GM10847 (cell line): Measurements from ENCODE around the gene RNF151.

Experiments used
- POLR2A ChIP-seq: IDR thresholded peaks from 2 replicates; pipeline ENCODE4 v1.6.1; 2011; ENCODE audit not compliant: insufficient read length; ENCODE audit errors: extremely low read depth

RNF151 gene, protein sequence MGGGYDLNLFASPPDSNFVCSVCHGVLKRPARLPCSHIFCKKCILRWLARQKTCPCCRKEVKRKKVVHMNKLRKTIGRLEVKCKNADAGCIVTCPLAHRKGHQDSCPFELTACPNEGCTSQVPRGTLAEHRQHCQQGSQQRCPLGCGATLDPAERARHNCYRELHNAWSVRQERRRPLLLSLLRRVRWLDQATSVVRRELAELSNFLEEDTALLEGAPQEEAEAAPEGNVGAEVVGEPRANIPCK

GRCh38 chr16:1966460-1966859 lies at the start of gene RNF151:
RNF151 (plus strand) TSS chr16:1966856; CDS start chr16:1966882, 26 bp downstream.
- TF ChIP-seq POLR2A: no peak

- no peak for TF ChIP-seq POLR2A
Observed at GRCh38 chr16:1917056-1917664, 49.5 kb upstream of the RNF151 start.

- TF ChIP-seq POLR2A: no peak
Observed at GRCh38 chr16:1917665-1918350, 48.8 kb upstream of the RNF151 start.

DNA sequence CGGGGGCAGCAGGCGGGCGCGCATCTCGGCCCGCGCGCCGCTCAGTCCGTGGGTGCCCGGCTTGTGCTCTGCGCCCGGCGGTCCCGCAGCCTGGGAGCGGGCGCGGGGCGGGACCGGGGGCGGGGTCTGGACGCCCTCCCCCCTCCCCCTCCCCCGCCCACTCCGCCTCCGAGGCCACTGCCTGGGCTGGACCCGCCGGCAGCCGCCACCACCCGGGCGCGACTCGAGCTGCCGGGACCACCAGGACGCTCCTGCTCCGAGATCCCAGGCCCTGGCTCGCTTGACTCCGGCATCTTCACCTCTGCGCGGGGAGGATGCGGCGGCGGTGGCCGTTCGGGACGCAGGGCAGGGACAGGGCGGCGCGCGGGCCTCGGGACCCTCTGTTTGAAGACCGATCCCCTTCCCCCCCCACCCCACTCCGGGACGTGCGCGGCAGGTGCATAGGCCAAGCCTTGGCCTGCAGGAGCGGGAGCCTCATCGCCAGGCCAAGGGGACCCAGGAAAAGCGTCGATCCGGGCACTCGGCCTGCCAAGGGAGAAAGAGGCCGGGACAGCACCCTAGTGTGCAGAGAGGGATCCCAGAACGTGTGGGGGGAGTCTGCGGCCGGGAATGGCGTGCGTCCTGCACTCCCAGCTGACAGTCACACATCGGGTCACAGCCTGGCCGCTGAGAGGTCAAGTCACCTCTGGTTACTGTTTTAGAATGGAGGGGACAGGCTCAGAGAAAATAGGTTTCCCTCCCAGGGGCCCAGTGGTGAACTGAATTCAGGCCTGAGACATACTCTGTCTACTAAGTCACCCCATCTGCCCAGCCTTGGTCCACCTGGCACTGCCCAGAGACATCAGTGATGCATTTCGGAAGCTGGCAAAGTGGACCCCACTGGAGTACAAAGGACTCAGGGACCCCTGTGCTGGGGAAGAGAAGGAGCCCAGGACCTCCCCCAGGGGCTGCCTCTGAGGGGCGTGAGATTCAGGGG lies 48.0 kb upstream of the RNF151 start, which contains the start of gene HS3ST6:
Gene HS3ST6, minus strand, starts transcription at position 65 of the 976 bp plus-strand sequence. CDS start 92 bp downstream, outside the sequence.
- TF ChIP-seq POLR2A: no peak

DNA sequence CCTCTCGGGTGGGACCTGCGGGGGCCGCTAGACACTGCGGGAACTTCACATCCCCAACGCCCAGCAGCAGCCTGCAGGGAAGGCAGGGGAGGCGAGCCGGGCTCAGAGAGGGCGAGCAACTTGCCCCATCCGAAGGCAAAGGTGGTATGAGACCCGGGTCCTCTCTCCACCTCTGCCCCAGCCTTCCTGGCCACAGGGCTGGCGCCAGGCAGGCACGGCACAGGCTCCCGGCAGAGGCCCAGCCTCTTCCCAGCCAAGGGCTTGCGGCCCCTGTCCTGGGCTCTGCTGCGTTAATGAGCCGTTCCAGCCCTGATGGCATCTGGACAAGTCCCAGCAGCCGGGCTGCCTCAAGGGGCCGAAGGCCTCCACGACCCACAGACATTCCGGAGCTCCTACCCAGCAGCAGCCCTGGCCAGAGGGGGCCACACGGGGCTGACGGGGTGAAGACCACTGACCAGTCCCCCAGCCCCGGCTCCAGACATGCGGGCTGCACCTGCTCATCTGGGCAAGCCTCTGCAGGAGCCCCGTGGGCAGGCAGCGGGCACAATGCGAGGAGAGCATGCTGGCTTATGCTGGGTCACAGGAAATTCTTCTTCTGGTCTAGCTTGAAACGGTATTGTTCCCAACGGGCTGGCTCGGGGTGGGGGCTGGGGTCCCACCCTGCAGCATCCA lies 47.2 kb upstream of the RNF151 start:
- TF ChIP-seq POLR2A: no peak

DNA sequence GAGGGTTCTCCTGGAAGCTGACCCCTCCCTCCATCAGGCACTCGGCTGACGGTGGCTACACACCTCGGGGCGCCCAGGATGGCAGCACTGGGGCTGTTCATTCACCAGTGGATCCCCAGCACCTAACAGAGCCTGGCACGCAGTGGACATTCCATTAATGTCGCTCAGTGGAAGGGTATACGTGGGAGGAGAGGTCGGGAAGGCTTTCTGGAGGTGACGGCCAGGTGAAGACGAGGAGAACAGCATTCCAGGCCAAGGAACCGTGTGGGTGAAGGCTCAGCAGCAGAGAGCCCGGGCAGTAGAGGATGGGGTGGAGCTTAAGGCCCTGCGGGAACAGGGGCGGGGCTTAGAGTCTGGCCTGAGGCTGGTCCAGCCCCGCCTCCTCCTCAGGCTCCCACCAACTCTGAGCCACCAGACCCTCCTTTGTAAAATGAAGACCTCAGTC lies 45.9 kb upstream of the RNF151 start:
- no peak for TF ChIP-seq POLR2A

DNA sequence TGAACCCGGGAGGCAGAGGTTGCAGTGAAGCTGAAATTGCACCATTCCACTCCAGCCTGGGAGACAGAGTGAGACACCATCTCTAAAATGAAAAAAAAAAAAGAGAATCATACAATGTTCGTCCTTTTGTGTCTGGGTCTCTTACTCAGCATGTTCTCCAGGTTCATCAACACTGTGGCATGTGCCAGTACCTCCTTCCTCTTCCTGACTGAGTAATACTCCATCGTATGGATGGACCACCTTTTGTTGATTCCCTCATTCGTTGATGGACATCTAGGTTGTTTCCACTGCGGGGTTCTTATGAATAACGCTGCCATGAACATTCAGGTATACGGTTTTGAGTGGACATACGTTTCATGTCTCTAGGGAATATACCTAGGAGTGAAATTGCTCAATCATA lies 44.3 kb upstream of the RNF151 start:
- no peak for TF ChIP-seq POLR2A

GRCh38 chr16:1923299-1924034 lies 43.2 kb upstream of the RNF151 start:
- no peak for TF ChIP-seq POLR2A

- TF ChIP-seq POLR2A: no peak
Observed at GRCh38 chr16:1924095-1924494, 42.6 kb upstream of the RNF151 start.

GRCh38 chr16:1926271-1926670 lies 40.4 kb upstream of the RNF151 start:
- no peak for TF ChIP-seq POLR2A

- no peak for TF ChIP-seq POLR2A
Observed at GRCh38 chr16:1929105-1929504, 37.6 kb upstream of the RNF151 start.

DNA sequence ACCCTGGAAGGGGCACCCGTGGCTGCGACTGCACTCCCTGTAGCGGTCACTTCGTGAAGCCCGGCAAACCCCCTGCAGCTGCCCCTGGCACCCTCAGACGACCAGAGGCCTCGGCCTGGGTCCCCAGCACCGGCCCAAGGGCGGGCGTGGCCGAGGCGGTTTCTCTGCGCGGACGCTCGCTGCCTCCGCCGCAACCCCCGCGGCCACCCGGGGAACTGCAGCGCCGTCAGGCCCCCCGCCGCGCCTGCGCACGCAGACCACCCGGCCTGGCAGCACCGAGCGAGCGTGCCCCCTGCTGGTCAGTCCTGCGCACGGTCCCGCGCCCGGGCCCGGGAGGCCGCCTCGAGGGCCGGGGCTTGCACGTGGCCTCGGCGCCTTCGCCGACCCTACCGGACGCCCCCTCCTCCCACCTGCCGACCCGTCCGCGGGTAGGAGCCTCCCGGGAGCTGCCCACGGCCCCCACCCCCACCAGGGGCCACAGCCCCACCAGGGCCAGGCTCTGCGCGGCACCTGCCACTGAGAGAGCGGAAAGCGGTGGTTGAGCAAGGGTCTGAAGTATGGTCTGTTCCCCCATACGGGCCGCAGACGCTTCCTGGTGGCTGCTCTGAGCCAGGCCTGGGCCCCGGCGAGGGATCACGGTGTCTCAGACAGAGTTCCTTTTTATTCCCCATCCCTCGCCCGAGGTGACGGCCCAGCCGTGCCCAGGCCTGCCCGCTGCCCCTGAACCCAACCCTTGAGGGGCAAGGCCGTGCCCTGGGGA lies 36.9 kb upstream of the RNF151 start:
- TF ChIP-seq POLR2A: no peak

- TF ChIP-seq POLR2A: no peak
Observed at GRCh38 chr16:1930338-1930720, 36.3 kb upstream of the RNF151 start.
